Raji (cell line): ENCODE data around the gene FRYL.

ENCODE experiments used
- POLR2A ChIP-seq: IDR thresholded peaks from 2 replicates; pipeline ENCODE4 v1.6.1; 2011; ENCODE audit warnings: low read depth, low read length, control low read depth; ENCODE audit not compliant: insufficient read depth

Gene FRYL

DNA sequence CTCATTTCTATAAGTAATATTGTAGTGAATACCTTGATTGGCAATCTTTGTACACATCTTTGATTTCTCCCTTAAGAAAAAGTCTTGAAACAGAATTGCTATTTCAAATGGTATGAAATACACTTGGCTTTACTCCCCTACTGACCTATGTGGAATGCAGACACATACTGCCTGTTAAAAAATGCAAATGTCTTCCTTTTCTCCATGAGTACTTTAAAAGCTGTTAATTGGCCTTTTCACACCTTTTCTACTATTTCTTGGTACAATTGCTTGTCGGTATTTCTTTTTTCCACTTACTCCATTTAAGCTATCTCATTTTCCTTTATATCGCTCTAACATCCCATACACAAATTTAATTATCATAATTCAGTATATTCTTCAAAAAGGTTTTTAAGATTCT, 87.2 kb downstream of the FRYL start:
- no peak for TF ChIP-seq POLR2A

DNA sequence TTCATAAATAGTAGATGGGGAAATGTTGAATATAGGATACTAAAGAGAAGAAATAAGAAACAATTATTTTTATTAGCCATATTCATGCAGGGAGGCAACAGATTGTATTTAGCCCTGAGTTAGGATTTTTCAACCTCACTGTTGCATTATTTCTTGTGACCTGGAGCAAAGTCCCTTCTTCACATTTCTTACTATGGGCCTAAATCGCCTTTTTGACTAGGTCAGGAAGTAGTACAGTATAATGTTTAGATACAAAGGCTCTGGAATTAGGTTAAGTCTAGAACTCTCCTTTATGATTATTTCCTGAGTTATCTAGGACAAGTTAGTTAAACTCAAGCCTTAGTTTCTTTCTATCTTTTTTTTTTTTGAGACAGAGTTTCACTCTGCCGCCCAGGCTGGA, 88.0 kb downstream of the FRYL start:
- no peak for TF ChIP-seq POLR2A

DNA sequence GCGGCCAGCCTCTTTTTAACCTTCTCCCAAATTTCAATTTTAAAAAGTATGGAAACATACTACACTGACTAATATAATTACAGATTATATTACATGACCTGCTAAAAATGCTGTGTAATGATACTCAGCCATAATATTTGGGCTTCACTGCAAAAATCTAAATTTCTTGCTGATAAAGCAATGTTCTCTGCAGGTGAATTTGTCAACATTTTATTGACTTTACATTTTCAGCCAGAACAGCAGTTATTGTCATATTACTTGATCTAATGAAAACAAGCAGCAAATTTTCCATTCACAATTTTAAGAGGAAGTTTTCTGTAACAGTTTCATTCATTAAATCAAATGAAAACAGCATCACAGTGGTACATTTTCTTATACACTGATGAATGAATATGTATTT, 91.1 kb downstream of the FRYL start:
- TF ChIP-seq POLR2A: no peak

DNA sequence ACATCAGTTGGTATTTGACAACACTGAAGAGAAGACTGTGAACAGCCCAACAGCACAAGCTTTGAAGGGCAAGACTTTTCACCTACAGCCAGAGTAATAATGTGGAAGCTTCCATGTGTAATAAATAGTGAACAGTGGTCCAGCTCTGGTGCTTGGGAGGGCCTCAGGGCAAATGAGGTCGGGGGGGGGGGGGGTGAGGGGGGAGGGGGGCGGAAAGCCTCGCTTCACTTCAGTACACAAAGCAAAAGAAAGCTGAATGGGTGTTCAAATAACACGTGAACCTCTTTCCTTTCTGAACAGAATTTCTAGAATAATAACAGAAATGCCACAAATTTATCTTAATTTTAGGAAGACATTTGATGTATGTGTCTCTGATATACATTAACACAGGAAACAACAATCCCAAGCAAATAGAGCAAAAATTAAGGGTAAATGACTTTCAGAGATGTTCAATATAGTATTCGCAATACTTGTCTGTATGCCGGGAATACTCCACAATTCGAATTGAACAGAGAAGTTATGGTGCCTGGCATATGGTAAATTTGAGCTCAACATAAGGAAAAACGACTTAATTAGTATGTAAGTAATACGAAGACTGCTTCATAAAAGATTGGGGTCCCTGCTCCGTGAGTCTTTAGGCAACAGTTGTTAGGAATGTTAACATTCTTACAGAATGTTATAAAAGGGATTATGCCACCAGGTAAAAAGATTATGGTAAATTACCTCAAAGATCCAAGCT, 92.6 kb downstream of the FRYL start:
- no peak for TF ChIP-seq POLR2A

DNA sequence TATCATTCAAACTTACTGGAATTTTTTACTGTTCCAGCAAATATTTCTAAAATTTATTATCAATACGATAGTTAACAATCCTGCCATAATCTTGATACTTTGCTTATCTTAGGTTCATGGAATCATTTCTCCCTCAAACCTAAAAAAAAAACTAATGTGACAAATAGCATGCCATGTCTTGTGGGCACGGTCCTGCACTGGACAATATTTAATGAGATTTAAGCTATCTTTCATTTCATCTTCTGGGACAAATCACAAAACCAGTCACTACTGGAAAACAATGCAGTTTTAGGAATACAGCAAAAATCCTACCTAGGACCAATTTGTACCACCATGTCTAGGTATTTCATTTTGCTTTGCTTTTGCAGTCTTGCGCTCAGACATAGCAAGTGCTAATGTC, 93.7 kb downstream of the FRYL start:
- no peak for TF ChIP-seq POLR2A

GRCh38 chr4:48683784-48684666, 96.1 kb downstream of the FRYL start:
- no peak for TF ChIP-seq POLR2A

- no peak for TF ChIP-seq POLR2A
These were observed 98.2 kb downstream of the FRYL start for GRCh38 chr4:48681856-48682255.

GRCh38 chr4:48680848-48681568, 99.1 kb downstream of the FRYL start:
- TF ChIP-seq POLR2A: no peak

DNA sequence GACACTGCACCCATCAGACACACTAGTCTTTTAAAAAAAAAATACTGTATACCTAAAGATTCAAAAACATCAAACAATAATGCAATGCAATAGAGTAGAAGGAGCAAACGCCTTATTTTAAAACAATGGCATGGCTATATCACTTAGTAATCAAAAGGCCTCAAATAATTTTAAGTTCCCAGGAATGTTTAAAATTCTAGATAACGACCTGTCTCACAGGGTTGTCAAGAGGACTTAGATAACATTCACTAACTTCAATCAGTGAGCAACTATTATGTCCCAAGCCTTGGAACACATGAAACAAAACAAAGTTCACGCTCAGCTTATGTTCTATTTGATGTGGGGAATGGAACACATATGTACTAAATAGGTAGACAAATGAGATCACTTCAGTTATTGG, 106.5 kb downstream of the FRYL start:
- TF ChIP-seq POLR2A: no peak

GRCh38 chr4:48670587-48670986, 109.5 kb downstream of the FRYL start:
- no peak for TF ChIP-seq POLR2A

- no peak for TF ChIP-seq POLR2A
These were observed 111.0 kb downstream of the FRYL start for GRCh38 chr4:48669086-48669485.

- no peak for TF ChIP-seq POLR2A
These were observed 111.6 kb downstream of the FRYL start for GRCh38 chr4:48668254-48669017.

DNA sequence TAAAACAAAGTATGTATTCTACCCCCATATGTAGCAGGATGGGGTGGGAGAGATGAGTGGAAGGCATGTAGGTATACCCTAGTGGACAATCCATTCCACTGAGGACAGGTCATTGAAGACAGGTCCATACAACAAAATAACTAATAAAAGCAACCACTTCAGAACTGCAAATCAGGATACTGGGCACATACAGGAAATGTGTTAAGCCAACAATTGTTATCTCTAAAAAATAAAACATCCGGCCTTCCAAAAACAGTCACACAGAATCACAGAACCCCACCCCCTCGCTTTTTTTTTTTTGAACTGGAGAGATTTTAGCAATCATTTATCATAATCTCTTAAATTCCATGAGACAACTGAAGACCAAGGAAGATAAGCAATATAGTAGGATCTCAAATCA, 112.9 kb downstream of the FRYL start:
- TF ChIP-seq POLR2A: no peak

- TF ChIP-seq POLR2A: no peak
These were observed 114.4 kb downstream of the FRYL start for GRCh38 chr4:48665555-48666186.
